Neural cell (in vitro differentiated cells): ENCODE measurements around the gene ACTL10.

Experiments used
- CTCF ChIP-seq: fragments of 450-650 bp; IDR thresholded peaks from 2 replicates; pipeline ENCODE4 v1.5.1; 2014; ENCODE audit warnings: antibody characterized with exemption, mild to moderate bottlenecking, moderate library complexity; ENCODE audit not compliant: poor library complexity, severe bottlenecking
- MXI1 ChIP-seq: fragments of 450-650 bp; conservative IDR thresholded peaks from 2 replicates; pipeline ENCODE4 v1.6.1; 2014; ENCODE audit warnings: antibody characterized with exemption, mild to moderate bottlenecking; ENCODE audit not compliant: poor library complexity, severe bottlenecking
- POLR2AphosphoS5 ChIP-seq: IDR thresholded peaks from 2 replicates; pipeline ENCODE4 v1.6.1; 2012
- RAD21 ChIP-seq: fragments of 450-650 bp; conservative IDR thresholded peaks from 2 replicates; pipeline ENCODE4 v1.6.1; 2014; ENCODE audit warnings: antibody characterized with exemption, mild to moderate bottlenecking, moderate library complexity
- REST ChIP-seq: IDR thresholded peaks from 2 replicates; pipeline ENCODE4 v1.6.1; 2012; ENCODE audit warnings: borderline replicate concordance

DNA sequence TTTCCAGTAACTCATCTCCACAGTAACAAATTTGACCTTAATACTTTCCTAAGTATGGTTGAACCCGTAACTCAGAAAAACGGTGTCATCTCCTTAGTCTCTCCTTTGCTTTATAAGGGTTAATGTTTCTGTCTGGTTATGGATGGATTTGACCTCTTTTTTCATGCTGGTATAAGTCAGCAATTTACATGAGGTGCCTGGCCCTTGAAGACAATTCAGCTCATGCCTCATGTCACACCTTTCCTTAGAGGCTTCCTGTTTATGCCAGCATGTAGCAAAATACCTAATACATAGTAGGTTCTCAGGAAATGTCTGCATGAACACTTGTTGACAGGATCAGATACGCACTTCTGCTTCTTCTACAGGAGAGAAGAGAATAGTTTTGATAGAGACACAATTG is 42.3 kb upstream of the ACTL10 start:
- TF ChIP-seq CTCF (no peak), REST (no peak), MXI1 (no peak), POLR2AphosphoS5 (no peak), RAD21 (no peak)
